Right renal cortex interstitium (tissue), 3 donors: ENCODE measurements around the gene F12. TPM values are rescaled to one million over a fixed set of nuclear protein-coding genes. Genes with fewer than 3 reads are reported as not detected.
"Not testable (repeated sequence)": the region's sequence is repeated elsewhere in the genome, so short reads cannot be mapped to it uniquely, and the experiment has no call there.

Experiments used
- DNase-seq, 3 donors: peaks; one replicate each; pipeline ENCODE4 v3.0.0-alpha.2; 2013; ENCODE audit warnings: low read depth in 3 of 3, low spot score in 2 of 3
- polyA plus RNA-seq, 3 donors: library from polyadenylated mRNA; unstranded; fragments of 120-200 nt; gene quantifications; one replicate each; pipeline ENCODE4 v1.2.1, GENCODE V29; 2013; ENCODE audit not compliant: insufficient read length in 3 of 3

Gene F12
- polyA plus RNA-seq, 3 donors: 3.5 to 6.4 (median 4.6) TPM

DNA sequence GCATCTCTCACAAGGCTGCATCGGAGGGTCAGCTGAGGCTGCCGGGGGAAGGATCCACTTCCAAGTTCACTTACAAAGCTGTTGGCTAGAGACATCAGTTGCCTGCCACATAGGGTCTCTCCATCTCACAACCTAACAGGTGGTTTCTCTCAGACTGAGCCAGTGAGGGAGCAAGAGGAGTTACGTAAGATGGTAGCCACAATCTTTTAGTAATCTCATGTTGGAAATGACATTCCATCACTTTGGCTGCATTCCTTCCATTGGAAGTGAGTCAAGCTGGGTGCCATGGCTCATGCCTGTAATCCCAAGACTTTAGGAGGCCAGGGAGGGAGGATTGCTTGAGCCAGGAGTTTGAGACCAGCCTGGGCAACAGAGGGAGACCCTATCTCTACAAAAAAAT lies 9.7 kb upstream of the F12 start:
- no peak for DNase-seq

DNA sequence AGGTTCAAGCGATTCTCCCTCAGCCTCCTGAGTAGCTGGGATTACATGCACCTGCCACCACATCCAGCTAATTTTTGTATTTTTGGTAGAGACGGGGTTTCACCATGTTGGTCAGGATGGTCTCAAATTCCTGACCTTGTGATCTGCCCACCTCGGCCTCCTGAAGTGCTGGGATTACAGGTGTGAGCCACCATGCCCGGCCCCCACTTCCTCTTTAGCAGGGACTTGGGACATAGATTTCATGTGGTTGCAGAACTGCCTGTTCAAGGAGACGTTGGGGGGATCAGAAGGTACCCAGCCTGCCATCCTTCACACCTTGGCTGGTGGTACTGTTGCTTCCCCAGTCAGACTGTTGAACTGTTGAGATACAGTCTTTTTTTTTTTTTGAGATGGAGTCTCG lies 7.7 kb upstream of the F12 start:
- not testable (repeated sequence) for DNase-seq

DNA sequence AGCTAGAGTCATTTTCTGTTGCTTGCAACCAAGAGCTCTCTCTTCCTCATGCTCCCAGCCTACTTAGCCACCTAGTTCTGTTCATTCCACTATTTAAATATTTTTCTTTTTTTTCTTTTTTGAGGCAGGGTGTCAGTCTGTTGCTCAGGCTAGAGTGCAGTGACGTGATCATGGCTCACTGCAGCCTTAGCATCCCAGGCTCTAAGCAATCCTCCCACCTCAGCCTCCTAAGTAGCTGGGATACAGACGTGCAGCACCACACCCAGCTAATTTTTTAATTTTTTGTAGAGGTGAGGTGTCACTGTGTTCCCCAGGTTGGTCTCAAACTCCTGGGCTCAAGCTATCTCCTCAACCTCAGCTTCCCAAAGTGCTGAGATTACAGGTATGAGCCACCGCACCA lies 5.1 kb upstream of the F12 start:
- no peak for DNase-seq

DNA sequence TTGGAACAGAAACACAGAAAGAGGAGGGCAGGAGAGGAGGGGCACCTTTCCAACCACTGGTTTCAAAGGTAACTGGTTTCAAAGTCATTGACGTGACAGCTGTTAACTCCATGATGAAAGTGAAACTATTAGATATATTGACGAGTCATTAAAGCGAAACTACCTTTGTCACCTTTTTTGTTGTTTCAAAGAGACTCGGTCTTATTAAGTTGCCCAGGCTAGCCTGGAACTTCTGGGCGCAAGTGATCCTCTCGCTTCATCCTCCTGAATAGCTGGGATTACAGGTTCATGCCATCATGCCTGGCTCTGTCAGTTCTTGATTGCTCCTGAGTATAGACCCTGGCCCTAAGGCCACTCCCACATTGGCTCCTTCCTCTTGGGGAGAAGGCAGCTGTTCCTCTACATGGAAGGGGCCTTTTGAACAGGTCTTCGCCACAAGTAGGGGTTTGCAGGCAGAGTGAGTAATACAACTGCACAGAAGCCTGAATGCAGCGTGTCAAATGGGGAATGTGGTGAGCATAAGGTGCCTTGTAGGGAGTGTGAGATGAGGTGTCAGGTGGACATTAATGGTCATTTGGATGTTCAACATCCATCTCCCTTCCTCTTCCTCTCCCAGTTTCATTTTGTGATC lies 3.4 kb upstream of the F12 start:
- no peak for DNase-seq

DNA sequence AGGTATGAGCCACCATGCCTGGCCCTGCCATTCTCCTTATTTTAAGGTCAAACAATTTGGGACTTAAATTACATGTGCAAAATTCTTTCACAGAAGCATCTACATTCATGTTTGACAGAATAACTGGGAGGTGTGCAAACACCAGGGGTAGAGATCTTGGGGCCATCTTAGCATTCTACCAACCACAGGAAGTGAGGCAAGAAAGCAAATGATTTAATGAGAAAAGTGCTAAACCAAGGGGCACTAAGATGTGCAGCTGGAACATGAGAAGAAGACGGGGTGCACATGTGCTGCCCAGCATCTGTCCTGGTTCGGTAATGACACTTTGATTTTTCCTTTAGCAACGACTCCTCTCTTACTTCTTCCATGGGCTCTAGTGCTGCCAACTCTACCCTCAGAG lies 1.2 kb upstream of the F12 start:
- DNase-seq: no peak

DNA sequence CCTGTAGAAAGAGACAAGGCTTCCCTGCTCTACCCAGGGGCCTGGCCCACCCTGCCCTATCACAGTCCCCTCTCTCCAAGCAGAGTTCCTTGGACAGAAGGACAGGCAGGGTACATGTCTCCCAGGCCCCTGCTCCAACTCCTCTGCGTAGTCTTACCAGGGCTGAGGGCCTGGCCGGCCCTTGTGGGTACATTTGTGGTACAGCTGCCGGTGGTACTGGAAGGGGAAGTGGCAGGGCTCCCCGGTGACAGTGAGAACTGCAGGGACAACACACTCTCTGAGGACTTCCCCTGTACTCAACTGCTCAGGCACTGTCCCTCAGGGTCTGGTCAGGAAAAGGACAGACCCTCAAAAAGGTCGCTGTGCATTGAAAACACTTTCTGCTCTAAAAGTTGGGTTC lies 3.6 kb downstream of the F12 start:
- DNase-seq: no peak

DNA sequence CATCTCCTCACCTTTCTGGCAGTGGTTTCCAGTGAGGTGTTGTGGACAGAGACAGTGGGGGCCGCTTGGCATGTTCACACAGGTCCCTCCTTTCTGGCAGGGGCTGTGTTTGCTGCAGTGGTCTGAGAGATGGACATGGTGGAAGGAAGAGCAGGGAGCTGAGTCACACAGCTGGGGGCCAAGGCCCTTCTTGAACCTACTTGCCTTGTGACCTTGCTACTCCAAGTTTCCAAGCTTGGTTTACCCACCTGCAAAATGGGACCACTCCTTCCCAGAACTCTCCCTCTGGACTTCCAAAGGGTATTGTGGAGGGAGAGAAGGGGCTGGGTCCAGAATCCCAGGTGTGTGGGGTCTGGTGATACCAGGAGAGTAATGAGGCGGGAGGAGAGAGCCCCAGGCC lies 4.1 kb downstream of the F12 start:
- DNase-seq: no peak

DNA sequence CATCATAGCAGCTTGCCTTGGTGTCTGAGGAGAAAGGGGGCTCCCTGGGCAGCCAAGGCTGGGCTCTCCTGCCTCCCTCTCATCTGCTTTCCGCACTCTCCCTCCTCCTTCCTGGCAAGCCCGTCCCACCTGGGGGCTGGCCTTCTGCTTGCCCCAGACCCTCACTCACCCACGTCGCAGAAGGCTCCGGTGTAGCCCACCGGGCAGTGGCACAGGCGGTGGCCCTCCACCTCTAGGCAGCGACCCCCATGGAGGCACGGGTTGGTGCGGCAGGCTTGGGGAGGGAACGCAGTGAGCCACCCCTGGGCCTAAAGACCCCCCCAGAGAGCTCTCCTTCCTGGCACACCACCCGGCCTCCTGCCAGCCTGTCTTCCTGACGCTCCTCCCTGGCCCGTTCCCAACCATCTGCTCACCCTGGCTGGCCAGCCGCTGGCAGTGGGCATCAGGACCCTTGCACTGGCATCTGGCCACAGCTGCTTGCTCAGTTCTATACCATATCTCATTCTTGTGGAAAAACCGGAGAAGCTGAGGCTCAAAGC lies 4.7 kb downstream of the F12 start:
- no peak for DNase-seq

DNA sequence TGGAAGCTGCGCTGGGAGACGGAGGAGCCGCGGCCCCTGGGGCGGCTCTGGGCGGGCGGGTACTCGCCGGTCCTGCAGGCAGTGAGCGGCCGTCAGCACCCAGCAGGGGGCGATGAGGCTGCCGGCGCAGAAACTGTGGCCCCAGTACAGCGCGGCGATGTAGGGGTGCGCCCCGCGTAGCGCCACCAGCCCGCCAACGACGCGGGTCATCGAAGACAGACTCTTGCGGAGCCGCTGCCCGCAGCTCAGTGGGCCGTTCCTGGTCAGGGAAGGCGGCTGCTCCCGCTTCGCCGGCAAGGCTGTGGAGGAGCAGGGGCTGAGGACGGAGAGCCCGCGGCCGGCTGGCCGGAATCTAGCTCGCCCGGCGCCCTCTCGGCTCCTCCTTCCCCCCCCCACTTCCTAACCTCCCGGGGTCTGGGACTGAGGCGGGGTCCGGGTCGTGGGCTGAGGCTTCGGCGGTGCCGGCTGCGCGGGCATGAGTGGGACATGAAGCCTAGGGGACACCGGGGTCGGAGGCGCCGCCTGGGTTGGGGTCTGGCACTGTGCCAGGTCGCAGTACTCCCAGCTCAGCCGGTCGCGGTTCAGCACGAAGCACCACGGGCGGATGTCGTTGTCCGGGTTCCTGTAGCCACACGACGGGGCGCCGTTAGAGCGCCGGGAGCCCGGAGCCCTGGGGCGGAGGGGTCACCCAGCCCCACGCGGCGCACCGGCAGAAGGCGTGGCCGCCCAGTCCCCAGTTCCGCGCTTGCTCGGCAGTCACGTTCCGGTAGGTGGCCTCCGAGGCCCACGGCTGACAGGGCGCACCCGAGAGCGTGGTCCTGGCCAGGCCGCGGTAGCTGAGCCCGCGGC lies 5.3 kb downstream of the F12 start:
- DNase-seq: peak in 1 of 3 donors; percentile 53

DNA sequence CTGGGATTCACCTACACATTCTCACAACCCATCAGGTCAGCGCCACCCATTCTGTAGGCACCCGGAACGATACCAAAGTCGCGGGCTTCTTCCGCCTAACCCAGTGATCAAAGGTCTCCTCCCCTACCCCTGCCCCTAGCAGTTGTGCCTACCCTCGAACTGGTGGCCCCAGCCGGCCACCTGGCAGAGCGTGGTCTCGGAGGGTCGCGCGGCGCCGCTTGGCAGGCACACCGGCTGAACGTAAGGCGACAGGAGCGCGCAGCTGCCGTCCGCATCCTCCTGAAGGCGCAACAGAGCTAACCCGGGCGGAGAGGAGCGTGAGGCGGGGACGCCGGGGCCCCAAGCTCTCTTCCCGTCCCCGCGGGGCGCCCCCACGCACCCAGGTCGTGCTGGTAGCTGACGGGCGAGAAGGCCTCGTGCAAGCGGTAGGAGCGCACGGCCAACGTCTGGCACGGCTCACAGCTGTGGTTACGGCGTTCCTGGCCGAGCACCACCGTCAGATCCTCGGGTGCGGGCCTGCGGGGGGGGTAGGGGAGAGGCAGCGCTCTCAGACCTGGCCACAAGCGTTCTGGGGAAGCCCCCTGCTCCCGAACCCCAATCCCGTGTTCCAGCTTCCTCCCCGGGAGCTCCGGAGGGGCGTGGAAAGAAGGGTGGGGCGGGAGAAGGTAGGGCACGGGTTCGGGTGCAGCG lies 6.1 kb downstream of the F12 start:
- no peak for DNase-seq

DNA sequence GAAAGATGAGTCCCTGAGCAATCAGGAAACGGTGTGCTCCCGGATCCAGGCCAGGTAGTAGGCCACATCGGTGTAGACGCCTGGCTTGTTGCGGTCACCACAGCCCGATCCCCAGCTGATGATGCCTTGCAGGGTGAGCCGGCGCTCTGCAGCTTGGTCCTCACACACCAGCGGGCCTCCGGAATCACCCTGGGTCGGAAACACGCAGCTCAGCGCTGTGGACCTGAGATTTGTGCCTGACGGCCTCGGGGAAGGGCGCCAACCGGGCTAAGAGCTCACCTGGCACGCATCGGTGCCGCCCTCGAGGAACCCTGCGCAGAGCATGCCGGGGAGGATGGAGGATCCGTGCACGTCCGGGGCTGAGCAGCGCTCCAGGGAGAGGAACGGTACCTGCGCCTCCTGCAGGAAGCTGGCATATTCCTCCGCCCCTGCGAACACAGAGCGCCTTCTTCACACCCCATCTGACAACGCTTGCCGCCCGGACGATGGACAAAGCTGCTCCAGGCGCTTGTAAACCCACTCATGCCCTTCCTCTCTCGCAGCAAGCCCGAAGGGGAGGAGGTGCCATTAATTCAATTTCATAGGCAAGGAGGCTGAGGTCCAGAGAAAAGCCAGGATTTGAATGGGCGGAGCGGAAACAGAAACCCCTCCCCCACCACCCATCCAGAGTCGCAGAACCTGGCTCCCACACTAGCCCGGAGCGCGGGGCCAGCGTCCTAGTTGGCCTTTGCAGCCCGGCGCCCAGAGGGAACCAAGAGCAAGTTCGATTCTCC lies 6.9 kb downstream of the F12 start:
- peak in 1 of 3 donors; percentile 57 for DNase-seq

DNA sequence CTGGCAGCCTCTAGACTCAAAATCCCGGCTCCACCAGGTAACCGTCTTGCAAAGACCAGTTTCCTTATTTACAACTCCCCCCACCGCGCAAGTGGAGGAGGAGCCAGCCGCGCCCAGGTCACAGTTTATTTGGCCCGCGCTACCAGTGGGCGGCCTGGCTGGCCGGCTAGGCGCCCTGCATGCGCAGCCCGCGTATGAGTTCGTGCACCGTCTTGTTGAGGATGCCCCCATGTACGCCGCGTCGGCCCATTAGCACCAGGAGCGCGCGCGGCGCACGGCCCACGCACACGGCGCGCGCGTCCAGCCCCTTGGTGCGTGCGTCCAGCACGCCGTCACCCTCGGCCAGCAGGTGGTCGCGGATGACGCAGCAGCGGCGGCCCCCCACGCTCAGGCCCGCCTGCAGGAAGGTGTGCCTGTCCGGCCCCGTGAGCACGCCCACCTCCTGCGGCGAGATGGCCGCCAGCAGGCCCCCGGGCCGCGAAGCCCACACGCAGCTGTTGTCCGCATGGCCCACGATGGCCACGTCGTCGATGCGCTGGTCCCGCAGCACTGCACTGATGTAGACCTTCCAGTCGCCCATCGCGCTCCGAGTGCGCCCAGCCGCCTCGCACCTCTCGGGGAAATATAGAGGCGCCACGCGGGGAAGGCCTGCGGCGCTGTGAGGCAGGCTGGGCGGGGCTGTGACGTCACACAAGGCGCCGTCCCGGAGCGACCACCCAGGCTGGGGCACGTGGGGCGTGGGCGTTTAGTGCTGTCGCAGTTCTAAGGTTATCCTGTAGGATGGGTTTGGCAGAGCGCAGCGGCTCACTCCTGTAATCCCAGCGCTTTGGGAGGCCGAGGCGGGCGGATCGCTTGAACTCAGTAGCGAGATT lies 9.1 kb downstream of the F12 start, which contains the start of gene PFN3:
Gene PFN3 (minus strand): TSS at position 665 of the 872 bp plus-strand sequence. CDS start 85 bp downstream, at position 580.
- no peak for DNase-seq

DNA sequence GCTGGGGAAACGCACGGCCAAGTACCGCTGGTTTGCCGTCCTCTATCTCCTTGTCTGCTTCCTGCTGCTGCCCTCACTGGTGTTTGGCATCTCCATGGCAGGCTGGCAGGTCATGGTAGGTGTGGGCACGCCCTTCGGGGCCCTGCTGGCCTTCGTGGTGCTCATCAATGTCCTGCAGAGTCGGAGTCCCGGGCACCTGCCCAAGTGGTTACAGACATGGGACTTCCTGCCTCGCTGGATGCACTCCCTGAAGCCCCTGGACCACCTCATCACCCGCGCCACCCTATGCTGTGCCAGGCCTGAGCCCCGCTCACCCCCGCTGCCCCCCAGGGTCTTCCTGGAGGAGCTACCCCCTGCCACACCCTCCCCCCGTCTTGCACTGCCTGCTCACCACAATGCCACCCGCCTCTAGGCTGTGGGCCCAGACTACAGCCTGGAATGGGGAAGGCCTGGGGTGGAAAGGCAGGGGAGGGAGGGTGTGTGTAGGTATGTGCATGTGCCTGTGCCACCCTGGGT lies 11.4 kb downstream of the F12 start:
- no peak for DNase-seq

DNA sequence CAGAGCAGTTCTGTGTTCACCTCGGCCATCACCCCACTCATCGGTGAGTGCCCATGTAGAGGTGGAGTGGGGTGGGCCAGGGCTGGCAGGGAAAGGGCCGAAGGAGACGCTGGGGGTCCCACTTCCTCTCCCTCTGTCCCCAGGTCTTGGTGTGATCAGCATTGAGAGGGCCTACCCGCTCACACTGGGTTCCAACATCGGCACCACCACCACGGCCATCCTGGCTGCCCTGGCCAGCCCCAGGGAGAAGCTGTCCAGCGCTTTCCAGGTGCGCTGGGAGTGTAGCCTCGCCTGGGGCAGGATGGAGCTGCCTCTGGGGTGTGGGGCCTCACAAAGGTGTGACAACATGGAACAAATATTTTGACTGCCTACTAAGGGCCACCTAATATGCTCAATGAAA lies 12.6 kb downstream of the F12 start:
- no peak for DNase-seq

DNA sequence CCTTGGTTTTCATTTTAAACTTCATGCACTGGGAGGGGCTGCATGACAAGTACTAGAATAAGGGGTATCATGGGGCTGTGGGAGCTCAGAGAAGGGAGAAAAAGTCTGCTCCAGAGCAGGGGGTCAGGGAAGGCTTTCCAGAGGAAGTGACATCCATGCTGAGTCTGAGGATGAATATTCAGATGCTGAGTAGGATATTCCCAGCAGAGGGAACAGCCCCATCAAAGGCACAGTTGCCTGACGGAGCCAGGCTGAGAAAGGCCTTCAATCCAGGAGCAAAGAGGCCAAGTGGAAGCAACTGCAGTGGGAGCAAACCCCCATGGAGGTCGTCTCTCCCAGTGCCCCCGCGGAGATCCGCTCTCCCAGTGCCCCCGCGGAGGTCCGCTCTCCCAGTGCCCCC lies 13.3 kb downstream of the F12 start:
- DNase-seq: no peak

DNA sequence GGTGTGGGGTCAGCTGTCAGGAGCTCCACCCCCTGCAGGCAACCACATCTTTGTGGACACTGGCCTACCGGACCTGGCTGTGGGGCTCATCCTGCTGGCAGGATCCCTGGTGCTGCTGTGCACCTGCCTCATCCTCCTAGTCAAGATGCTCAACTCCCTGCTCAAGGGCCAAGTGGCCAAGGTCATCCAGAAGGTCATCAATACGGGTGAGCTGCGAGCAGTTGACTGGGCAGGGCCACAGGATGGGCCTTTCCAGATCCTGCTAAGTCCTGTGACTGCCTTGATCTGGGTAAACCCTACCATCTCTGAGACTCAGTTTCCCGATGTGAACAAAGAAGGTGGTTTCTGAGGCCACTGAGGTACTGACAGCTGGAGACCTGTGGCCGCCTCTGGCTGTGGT lies 15.4 kb downstream of the F12 start:
- no peak for DNase-seq

DNA sequence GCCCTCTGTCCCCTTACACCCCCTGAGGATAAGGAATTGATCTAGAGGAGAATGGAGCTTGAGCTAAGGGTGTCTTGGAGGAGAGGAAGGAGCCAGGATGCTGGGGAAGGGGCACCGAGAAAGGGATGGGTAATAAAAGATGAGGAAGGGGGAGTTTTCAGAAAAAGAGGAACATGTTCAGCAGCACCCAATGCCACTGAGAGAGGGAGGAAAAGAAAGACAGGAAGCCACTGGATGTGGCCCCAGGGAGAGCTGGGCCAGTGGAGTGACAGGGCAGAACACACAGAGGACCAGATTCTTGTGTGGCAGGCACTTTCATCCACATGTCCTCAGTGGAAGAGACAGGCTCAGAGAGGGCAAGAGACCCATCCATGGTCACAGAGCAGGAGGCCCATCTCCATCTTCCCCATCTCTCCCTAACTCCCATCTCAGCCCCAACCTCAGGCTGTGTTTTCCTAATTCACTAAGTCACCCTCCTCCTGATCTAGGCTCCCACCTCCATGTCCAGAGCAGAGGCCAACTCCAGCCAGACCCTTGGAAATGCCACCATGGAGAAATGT lies 16.1 kb downstream of the F12 start:
- no peak for DNase-seq

DNA sequence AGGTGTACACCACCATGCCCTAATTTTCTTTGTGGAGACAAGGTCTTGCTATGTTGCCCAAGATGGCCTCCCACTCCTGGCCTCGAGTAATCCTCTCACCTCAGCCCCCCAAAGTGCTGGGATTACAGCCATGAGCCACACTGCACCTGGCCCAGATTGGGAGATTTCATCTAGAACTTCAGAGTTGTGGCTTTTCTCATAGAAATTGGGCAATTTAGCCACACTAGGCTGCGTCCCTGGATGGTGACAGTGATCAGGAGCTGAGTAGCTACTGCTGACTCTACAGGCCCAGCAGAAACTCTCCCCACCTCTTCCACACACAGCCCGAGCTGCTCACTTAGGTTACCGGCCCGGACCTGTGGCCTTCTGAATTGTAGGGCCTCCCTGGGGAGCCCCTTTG lies 16.6 kb downstream of the F12 start:
- DNase-seq: no peak
